T-helper 2 cell treated with Interferon-gamma antibody and Interleukin-4, amounts not matched to agents 5 μg/mL and 100 μg/mL, for 36 hours (primary cell): ENCODE measurements around the gene SDK2.
"Not testable (repeated sequence)": the region's sequence is repeated elsewhere in the genome, so short reads cannot be mapped to it uniquely, and the experiment has no call there.

Experiments used
- DNase-seq: peaks from one replicate; pipeline ENCODE4 v3.0.0; 2021; ENCODE audit warnings: low spot score
- H3K27ac Mint-ChIP-seq: one replicate; pipeline ENCODE4 v1.8.0; 2021; ENCODE audit warnings: mild to moderate bottlenecking, mixed read lengths
- H3K27me3 Mint-ChIP-seq: one replicate; pipeline ENCODE4 v1.8.0; 2021; ENCODE audit warnings: low read depth, mixed read lengths
- H3K36me3 Mint-ChIP-seq: one replicate; pipeline ENCODE4 v1.8.0; 2021; ENCODE audit warnings: low read depth, mixed read lengths
- H3K4me1 Mint-ChIP-seq: one replicate; pipeline ENCODE4 v1.8.0; 2021; ENCODE audit warnings: low read depth, mixed read lengths
- H3K4me3 Mint-ChIP-seq: one replicate; pipeline ENCODE4 v1.8.0; 2022; ENCODE audit warnings: mild to moderate bottlenecking, moderate library complexity, mixed read lengths
- H3K9me3 Mint-ChIP-seq: one replicate; pipeline ENCODE4 v1.8.0; 2021; ENCODE audit warnings: mixed read lengths

SDK2 gene

DNA sequence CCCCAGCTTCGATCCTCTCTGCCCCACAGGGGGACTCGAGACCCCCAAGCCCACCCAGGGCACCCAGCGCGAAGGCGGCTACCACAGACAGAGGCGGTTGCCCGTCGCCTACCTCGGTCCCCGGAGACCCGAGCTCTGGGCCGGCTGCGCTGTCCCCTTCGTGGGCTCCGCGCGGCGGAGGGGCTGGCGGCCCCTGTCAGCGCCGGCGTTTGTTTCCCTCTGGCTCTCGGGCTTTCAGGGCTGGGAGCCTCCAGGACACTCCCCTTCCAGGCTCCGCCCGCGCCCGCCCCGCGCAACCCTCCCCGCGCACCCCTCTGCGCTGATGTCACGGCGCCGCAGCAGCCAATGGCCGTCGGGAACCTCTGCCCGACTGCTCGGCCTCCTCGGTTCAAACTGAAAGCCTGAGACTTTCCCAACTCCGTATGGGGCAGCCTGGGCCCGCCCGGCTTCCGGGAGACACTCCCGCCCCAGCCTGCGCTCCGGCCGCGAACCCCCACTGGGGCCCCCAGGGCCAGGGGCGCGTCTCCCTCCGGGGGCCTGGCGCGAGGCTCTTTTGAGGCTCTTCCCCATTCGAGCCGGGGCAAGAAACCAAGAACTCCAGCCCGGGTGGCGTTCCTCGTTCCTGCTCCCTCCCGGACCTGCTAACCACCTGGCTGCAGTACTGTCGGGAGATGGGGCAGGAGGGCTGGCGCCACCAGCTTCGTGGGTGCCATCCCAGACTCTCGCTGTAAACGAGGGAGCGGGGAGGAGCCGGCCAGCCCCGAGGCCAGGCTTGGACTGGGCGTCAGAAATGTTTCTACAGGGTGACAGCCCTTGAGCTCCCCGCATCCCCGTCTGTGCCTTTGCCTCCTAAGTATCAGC lies 332.2 kb downstream of the SDK2 start, which contains the start of gene CDC42EP4:
TSS of gene CDC42EP4 (minus strand) at position 221 of the 861 bp plus-strand sequence. CDS start 25,501 bp downstream, outside the sequence.
- DNase-seq = peak; percentile 89
- Mint-ChIP-seq H3K27ac (no peak within 1 kb of the TSS), H3K27me3 (peaks cover 5% of the 10 kb centered on the region), H3K36me3 (no peaks in the 10 kb centered on the region), H3K4me3 (peak within 1 kb of the TSS; percentile 87), H3K9me3 (no peaks in the 10 kb centered on the region), H3K4me1 (peaks cover 12% of the 10 kb centered on the region)

DNA sequence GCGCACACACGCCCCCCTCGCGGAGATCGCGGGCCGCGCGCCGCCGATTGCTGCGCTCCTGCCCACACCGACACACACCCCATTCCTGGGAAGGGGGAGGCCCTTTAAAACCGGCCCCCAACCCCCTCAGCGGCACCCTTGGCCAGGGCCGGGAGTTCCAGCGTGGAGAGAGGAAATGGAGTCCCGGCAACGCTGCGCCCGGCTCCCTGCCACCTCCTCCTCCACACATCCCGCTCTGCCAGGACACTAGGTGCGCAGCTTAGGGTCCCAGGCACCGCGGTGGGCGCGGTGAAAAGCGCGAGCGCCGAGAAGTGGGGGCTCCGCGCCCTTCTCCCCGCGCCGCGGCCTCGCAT lies 332.8 kb downstream of the SDK2 start:
- Mint-ChIP-seq H3K27ac (no peak overlapping the region), H3K4me3 (peak overlapping the region; percentile 87), H3K4me1 (peaks cover 12% of the 10 kb centered on the region), H3K36me3 (no peaks in the 10 kb centered on the region), H3K9me3 (no peaks in the 10 kb centered on the region), H3K27me3 (peaks cover 5% of the 10 kb centered on the region)
- no peak for DNase-seq

DNA sequence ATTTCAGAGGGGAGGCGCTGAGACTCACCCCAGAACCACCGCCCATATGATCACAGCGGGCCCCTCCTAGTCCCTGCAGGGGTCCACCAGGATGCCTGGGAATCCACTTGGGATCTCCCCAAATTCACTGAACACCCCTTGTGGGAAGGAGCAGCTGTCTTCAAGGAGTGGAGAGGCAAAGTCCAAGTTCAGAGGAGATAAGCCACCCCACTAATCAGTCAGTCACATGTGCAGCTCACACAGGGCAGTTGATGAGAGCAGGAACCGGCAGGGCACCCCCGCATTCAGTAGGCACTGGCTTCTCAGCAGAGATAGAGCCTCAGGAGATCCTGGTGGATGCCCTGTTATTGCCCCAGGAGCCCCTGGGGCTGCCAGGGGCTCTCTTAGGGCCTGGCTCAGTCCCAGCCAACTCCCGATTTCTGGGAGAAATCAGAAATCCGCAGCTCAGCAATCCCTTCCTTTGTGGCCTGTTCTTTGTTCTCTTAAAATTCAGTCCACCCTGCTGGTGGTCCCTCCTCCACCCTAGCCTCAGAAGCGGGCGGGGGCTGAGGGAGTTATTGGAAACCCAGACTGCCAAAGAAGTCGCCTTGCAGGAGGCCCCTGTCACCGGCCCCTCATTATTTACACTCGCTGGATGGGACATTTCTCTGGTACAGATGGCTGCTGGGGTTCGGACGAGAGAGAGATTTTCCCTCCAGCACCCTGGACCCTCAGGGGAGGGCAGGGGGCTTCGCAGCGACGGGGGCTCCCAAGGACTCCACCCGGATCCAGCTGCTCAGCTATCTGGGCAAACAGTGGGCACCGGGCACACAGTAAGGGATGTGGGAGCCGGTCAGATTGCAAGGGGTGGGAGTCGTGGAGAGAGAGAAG lies 334.3 kb downstream of the SDK2 start:
- peaks cover 12% of the 10 kb centered on the region for H3K4me1 Mint-ChIP-seq
- H3K27me3 Mint-ChIP-seq = peaks cover 5% of the 10 kb centered on the region
- no peaks in the 10 kb centered on the region for H3K9me3 Mint-ChIP-seq
- DNase-seq = no peak
- no peaks in the 10 kb centered on the region for H3K36me3 Mint-ChIP-seq
- peak overlapping the region; percentile 86 for H3K4me3 Mint-ChIP-seq
- H3K27ac Mint-ChIP-seq = no peak overlapping the region

DNA sequence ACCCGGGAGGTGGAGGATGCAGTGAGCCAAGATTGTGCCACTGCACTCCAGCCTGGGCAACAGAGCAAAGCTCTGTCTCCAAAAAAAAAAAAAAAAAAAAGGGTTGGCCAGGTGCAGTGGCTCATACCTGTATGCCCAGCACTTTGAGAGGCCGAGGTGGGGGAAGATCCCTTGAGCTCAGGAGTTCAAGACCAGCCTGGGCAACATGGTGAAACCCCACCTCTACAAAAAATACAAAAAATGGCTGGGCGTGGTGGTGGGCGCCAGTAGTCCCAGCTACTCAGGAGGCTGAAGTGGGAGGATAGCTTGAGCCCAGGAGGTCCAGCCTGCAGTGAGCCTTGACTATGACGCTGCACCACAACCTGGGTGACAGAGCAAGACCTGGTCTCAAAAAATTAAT lies 335.3 kb downstream of the SDK2 start:
- DNase-seq, H3K4me3 Mint-ChIP-seq, H3K9me3 Mint-ChIP-seq, H3K27me3 Mint-ChIP-seq, H3K36me3 Mint-ChIP-seq, H3K27ac Mint-ChIP-seq: not testable (repeated sequence)
- H3K4me1 Mint-ChIP-seq = peaks cover 13% of the 10 kb centered on the region

DNA sequence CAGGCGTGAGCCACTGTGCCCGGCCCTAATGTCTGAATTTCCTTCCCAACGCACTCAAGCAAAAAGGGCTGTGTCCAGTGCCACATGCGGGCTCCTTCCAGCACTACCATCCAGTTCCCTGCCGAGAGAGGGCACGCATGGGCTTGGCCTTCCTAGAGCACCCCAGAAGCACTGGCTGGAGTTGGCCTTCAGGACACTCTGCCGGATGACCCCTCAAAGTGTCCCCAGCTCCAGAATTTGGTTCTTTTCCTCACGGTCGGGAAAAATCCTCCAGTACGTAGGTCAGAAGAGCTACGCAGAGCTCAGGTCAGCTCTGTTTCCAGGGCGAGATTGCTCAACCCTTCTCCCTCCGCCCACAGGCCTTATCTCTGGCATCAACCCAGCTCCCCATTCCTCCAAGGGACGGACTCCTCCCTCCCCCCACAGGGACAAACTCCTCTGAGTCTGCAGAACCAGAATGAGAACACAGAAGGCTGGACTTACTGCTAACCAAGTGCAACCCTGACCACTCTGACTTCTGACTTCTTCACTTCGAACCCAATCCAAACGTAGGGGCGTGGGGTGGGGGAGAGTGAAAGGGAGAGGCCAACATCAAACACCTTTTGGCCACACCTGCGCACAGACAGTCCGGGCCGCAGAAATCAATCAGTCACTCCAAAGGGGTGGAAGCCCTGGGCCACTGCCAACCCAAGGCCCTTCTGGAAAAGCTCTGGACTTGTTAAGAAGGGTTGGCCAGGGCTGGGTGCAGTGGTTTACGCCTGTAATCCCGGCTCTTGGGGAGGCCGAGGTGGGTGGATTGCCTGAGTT lies 336.0 kb downstream of the SDK2 start:
- peaks cover 2% of the 10 kb centered on the region for H3K27me3 Mint-ChIP-seq
- no peak for DNase-seq
- no peaks in the 10 kb centered on the region for H3K9me3 Mint-ChIP-seq
- H3K4me3 Mint-ChIP-seq = no peak overlapping the region
- H3K27ac Mint-ChIP-seq = no peak overlapping the region
- peaks cover 11% of the 10 kb centered on the region for H3K4me1 Mint-ChIP-seq
- no peaks in the 10 kb centered on the region for H3K36me3 Mint-ChIP-seq

DNA sequence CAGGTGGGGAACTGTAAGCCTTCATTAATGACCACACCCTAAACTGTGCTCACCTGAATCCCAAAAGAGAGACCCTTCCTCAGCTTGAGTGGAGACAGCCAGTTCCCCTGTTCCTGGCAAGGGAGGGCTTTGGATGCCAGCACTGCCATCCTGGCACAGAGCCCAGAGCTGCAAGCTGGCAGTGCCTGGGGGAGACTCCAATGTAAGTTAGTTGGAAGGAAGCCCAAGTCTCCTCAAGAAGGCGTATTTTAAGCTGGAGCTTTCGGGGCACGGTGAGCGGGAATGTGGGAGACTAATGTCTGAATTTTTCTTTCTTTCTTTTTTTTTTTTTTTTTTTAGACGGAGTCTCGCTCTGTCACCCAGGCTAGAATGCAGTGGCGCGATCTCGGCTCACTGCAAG lies 337.1 kb downstream of the SDK2 start:
- H3K4me1 Mint-ChIP-seq = peaks cover 11% of the 10 kb centered on the region
- no peak overlapping the region for H3K27ac Mint-ChIP-seq
- H3K4me3 Mint-ChIP-seq = no peak overlapping the region
- peaks cover 2% of the 10 kb centered on the region for H3K27me3 Mint-ChIP-seq
- DNase-seq = no peak
- H3K9me3 Mint-ChIP-seq = no peaks in the 10 kb centered on the region
- H3K36me3 Mint-ChIP-seq = no peaks in the 10 kb centered on the region

DNA sequence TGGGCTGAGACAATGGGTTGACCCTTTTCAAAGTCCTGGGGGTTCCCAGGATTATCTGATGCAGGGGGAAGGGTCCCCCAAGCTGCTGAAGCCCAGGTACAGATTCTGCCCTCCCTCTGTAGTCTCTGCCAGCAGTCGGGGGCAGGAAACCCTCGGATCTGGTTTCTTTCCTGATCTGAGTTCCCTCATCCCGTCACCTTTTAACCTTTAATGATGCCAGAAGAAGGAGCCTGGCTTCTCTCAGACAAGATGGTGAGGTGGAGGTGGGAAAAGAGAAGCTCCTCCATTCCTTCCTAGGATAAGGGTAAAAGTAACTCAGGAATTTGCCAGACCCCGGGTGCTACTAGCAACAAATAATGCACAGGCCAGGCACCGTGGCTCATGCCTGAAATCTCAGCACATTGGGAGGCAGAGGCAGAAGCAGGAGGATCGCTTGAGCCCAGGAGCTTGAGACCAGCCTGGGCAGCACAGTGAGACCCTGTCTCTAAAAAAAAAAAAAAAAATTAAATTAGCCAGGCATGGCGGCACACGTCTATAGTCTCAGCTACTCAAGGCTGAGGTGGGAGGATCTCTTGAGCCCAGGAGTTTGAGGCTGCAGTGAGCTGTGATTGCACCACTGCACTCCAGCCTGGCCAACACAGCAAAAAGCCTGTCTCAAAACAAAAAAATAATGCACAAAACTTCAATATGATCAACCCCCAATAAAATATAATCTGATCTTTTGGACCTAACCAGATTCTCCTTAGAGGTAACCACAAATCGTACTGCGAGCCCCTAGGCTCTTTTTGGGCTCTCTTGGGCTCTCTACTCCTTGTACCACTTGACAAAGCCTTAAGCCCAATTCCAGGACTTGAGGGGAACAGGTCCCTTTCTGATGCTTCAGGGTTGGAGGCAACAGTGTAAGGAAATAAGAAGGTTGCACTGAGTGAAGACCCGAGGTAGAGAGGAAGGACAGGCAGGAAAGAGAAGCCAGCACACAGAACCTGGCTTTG lies 338.1 kb downstream of the SDK2 start:
- no peaks in the 10 kb centered on the region for H3K36me3 Mint-ChIP-seq
- no peak overlapping the region for H3K4me3 Mint-ChIP-seq
- H3K4me1 Mint-ChIP-seq = peaks cover 11% of the 10 kb centered on the region
- no peaks in the 10 kb centered on the region for H3K9me3 Mint-ChIP-seq
- H3K27me3 Mint-ChIP-seq = peaks cover 2% of the 10 kb centered on the region
- no peak for DNase-seq
- no peak overlapping the region for H3K27ac Mint-ChIP-seq

DNA sequence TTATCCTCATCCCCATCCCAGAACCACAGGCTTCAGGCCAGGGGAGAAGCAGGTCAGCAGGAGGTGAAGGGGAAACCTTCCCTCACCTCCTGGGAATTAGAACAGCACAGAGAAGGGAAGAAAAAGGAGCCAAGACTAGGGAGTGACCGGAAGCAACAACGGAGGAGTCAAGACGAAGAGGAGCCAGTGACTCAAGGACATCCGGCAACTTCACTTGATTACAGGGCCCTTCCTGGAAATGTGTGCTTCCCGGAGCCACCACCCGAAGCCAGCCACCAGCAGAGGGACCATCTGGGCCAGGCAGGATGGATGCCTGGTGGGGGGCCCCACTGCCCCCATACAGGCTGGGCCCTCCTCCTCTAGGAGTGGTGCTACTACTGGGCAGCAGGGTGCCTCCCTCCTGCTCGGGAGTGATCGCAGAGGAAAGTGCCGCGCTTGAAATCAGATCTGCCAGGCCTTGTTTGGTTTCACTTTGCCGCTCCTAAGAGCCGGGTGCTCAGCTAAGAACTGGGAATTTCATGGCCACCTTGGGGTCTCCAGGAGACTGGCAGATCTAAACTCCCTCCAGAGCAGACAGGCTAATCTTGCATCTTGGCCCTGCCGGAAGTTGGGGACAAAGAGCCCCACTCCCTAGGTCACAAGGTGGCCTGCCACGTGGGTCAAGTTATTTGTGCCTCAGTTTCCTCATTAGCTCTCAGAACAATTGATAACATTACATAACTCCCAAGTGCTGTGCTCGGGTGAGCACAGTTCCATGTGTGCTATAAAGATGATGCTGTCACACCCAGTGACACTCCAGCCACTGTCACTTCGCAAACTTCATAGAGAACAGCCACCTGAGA lies 339.1 kb downstream of the SDK2 start:
- Mint-ChIP-seq H3K9me3 (no peaks in the 10 kb centered on the region), H3K27ac (peak overlapping the region; percentile 26), H3K36me3 (no peaks in the 10 kb centered on the region), H3K4me3 (no peak overlapping the region), H3K4me1 (peaks cover 7% of the 10 kb centered on the region), H3K27me3 (peaks cover 2% of the 10 kb centered on the region)
- DNase-seq = no peak

DNA sequence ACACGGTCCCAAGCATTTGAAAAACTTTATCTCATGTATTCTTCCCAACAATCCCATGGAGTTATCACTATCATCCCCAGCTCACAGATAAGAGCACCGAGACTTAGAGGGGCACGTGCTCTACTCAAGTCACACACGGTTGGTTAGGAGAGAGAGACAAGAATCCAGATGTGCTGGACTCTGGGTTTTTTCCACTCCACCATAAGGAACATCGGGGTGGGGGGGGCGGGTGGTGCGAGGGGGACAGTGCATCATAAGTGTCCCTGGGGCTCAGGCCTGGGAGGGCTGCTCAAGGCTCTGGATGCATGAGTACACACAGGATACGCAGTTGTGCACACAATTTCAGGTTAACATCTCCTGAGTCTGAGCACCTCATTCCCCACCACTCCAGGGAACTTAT lies 339.8 kb downstream of the SDK2 start:
- H3K36me3 Mint-ChIP-seq = no peaks in the 10 kb centered on the region
- peaks cover 2% of the 10 kb centered on the region for H3K27me3 Mint-ChIP-seq
- H3K27ac Mint-ChIP-seq = no peak overlapping the region
- DNase-seq = no peak
- peaks cover 3% of the 10 kb centered on the region for H3K4me1 Mint-ChIP-seq
- H3K4me3 Mint-ChIP-seq = no peak overlapping the region
- H3K9me3 Mint-ChIP-seq = no peaks in the 10 kb centered on the region

DNA sequence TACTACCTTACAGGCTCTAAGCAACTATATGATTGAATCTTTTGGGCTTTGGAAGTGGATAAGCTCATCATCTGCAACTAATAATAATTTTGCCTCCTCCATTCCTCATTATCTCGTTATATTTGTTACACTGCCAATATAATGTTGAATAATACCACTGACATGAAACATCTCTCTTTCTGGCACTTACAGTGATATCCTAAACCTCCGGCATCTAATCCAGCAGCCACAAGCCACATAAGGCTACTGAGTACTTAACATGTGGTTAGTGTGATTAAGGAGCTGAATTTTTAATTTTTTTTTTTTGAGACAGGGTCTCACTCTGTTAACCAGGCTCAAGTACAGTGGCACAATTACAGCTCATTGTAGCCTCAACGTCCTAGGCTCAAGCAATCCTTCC lies 342.1 kb downstream of the SDK2 start:
- Mint-ChIP-seq H3K27ac (no peak overlapping the region), H3K9me3 (no peaks in the 10 kb centered on the region), H3K4me3 (no peak overlapping the region), H3K36me3 (no peaks in the 10 kb centered on the region), H3K27me3 (no peaks in the 10 kb centered on the region), H3K4me1 (peaks cover 4% of the 10 kb centered on the region)
- no peak for DNase-seq

DNA sequence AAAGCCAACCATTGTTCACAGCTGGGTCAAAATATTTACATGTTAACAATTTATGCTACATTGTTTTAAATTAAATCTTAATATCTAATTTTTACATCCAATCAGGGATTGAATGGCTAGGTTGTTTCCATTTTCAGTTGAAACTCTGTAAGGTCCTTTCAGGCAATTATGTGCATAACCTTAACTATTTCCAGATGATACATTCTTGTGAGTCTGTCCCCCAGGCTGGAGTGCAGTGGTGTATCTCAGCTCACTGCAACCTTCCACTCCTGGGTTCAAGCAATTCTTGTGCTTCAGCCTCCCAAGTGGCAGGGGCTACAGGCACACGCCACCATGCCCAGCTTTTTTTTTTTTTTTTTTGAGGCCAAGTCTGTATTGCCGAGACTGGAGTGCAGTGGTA lies 342.9 kb downstream of the SDK2 start:
- DNase-seq = no peak
- H3K9me3 Mint-ChIP-seq = no peaks in the 10 kb centered on the region

DNA sequence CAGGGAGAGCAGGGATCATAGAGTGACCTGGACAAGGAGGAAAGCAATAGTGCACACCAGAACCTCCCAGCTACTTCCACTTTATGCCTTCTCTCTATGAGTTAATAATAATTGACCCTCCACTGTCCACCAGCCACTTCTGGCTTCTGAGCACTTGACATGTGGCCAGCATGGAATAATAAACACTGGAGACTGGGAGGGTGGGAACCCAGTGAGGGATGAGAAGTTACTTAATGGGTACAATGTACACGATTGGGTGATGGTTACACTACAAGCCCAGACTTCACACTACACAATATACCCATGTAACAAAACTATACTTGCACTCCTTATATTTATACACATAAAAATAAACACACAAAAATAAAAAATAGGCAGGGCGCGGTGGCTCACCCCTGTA lies 343.9 kb downstream of the SDK2 start:
- H3K4me3 Mint-ChIP-seq = no peak overlapping the region
- no peak overlapping the region for H3K27ac Mint-ChIP-seq
- peaks cover 4% of the 10 kb centered on the region for H3K4me1 Mint-ChIP-seq
- no peaks in the 10 kb centered on the region for H3K27me3 Mint-ChIP-seq
- DNase-seq = no peak
- no peaks in the 10 kb centered on the region for H3K36me3 Mint-ChIP-seq
- H3K9me3 Mint-ChIP-seq = no peaks in the 10 kb centered on the region

More for the DNA sequence above, 342.9 kb downstream of the SDK2 start:
- Mint-ChIP-seq H3K4me3 (no peak overlapping the region), H3K27ac (no peak overlapping the region), H3K4me1 (peaks cover 4% of the 10 kb centered on the region), H3K36me3 (no peaks in the 10 kb centered on the region), H3K27me3 (no peaks in the 10 kb centered on the region)
